ENCODE results near the gene EED. TPM values are rescaled to one million over a fixed set of nuclear protein-coding genes. Genes with fewer than 3 reads are reported as not detected.
A peak's percentile ranks its signal among the peaks of the same experiment; 100 is the strongest.
"Not testable (repeated sequence)": the region's sequence is repeated elsewhere in the genome, so short reads cannot be mapped to it uniquely, and the experiment has no call there.

The EED gene
- total RNA-seq, 1 donor from 2014 or later: 25.2 TPM

GRCh38 chr11:86291466-86292262 lies 47.1 kb downstream of the EED start:
- DNase-seq: peak; percentile 76

GRCh38 chr11:86292912-86293616 lies 48.5 kb downstream of the EED start:
- DNase-seq: no peak

GRCh38 chr11:86294026-86294425 lies 49.5 kb downstream of the EED start:
- no peak for DNase-seq

GRCh38 chr11:86301742-86302091 lies 57.2 kb downstream of the EED start:
- DNase-seq: no peak

- DNase-seq: peak; percentile 100
These were observed 57.7 kb downstream of the EED start, which contains the start of gene HIKESHI for GRCh38 chr11:86302092-86302793. HIKESHI (plus strand) TSS chr11:86302240; CDS start chr11:86302449, 209 bp downstream.

- DNase-seq: no peak
These were observed 58.7 kb downstream of the EED start for GRCh38 chr11:86303257-86303656.

GRCh38 chr11:86308710-86309109 lies 64.2 kb downstream of the EED start:
- not testable (repeated sequence) for DNase-seq

GRCh38 chr11:86313793-86314192 lies 69.2 kb downstream of the EED start:
- no peak for DNase-seq

- DNase-seq: no peak
These were observed 70.1 kb downstream of the EED start for GRCh38 chr11:86314636-86315035.

Small RNA genes within 50 kb of the gene (small RNA-seq; reads per million reads assigned to genes)
- not detected for gene RF00017 (ENCODE audit: low replicate concordance)
- gene RN7SL225P (ENCODE audit: low replicate concordance): not detected

Other genes starting within 250 kb of the EED start
- 391 TPM for gene PICALM, start 175.7 kb upstream of the EED start, total RNA-seq
- 31.7 TPM for gene HIKESHI, start 57.5 kb downstream of the EED start, total RNA-seq
- gene CCDC81, start 130.1 kb downstream of the EED start, total RNA-seq: 2.9 TPM